GM18511 (cell line): ENCODE measurements around the gene COL4A6.

ENCODE experiments used
- ATAC-seq: cut with Tn5 transposase; IDR thresholded peaks from one replicate; pipeline ENCODE4 v1.9.1; 2021; ENCODE audit warnings: mild to moderate bottlenecking, moderate library complexity; ENCODE audit not compliant: unreplicated experiment

The COL4A6 gene

DNA sequence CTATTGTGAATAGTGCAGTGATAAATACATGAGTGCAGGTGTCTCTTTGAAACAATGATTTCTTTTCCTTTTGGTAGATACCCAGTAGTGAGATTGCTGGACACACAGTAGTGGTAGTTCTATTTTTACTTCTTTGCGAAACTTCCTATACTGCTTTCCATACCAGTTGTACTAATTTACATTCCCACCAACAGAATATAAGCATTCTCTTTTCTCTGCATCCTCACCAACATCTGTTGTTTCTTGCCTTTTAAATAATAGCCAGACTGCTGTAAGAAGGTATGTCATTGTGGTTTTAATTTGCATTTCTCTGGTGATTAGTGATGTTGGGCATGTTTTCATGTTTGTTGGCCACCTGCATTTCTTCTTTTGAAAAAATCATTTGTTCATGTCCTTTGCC, 105.9 kb downstream of the COL4A6 start:
- peak; percentile 72 for ATAC-seq

DNA sequence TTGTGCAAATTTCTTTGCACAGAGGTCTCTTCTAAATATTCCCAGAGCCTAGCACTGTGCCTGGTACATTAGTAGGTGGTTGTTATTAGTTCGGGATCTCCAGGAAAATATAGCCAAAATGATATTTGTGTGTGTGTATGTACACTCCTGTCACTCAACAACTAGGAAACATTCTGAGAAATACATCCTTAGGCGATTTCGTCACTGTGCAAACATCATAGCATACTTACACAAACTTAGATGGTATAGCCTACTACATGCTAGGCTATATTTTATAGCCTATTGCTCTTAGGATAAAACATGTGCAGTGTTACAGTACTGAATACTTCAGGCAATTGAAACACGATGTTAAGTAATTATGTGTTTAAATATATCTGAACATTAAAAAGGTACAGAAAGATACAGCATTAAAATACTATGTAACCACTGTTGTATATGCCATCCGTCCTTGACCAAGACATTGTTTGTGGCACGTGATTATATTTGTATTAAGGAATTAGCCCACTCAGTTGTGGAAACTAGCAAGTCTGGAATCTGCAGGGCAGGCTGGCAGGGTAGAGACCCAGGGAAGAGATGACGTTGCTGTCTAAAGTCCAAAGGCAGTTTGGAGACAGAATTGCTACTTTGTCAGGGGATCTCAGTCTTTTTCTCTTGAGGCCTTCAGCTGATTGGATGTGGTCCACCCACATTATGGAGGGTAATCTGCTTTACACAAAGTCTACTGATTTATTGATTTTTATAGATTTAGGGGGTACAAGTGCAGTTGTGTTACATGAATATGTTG, 106.9 kb downstream of the COL4A6 start:
- ATAC-seq = no peak

DNA sequence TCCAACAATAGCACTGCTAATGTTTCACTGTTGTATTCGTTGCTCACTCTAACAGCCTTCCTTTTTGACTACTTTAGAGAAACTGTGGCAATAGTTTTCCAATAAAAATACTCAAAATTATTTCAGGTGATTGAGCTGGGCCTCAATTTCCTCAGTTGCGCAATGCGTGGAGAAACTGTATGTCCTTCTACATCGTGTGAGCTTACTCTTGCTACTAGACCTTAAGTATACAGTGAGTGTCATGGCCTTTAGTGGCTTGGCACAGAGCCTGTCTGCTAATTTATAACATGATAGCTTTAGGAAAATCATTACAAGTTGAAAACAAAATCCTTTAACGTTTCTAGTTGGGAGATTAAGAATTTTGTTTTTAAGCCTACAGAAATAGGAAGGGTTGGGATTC, 114.5 kb downstream of the COL4A6 start:
- no peak for ATAC-seq

DNA sequence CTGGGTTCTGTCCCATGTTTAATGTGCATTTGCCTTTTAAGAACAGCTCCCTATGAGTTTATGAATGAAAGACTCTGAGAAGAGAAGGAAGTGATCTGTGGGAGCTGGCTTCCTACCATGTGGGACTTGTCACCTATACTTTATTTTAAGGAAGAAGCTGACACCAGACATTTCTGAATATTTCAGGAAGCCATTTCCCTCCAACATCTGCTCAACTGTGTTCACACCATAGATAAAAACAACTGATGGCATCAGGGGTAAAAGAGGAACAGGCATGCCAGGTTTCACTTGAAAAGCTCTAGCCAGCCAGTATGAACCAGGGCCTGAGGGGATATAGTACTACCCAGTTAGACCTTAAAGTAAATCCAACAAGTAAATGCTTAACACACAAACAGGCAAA, 116.0 kb downstream of the COL4A6 start:
- no peak for ATAC-seq

DNA sequence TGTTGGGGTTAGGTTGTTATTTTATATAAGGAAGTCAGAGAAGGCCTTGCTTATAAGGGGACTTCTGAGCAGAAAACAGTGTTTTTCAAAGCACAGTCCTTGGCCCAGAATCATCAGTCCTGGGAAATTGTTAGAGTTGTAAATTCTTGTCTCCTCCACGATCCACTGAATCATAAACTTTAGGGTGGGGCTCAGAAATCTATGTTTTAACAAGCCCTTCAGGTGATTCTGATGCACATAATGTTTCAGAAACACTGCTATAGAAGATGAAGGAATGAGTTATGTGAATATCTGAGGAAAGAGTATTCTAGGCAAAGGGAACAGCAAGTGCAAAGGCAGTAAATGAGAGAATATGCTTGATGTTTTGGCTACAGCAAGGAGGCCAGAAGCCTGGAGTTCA, 121.8 kb downstream of the COL4A6 start:
- no peak for ATAC-seq

DNA sequence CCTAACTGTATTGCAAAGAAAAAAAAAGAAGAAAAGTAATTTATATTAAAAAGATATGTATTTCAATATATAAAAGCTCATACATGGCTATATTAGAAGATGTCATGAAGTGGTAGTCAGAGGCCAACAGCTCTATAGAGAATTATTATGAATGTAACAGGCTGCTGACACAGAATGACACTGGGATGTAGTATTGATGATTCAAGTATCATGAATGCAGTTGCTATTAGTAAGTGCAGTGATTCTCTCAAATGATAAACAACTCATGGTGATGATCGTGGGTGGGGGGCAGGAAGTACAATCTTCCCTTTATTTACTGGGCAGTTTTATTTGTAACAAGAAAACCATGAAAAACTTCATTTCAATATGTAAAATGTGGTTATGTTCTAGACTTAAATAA, 124.6 kb downstream of the COL4A6 start:
- ATAC-seq = no peak

DNA sequence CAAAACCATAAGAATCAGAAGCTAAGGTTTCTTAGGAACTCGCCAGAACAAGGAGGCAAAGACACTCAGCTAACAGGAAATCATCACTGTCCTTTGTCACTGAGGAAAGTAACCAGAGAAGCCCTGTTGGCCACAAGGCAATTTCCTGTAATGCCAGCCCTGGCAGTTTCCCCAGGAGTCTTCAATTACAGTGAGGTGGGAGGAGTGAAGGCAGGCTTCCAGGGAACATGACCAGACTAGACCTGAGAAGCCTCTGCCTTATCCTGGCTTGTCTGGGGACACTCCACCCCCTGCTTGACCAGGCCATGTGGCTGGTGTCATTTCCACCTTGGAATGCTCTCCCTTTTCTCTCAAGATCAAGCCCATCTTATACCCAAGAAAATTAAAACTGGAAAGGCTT, 125.3 kb downstream of the COL4A6 start:
- ATAC-seq = no peak

DNA sequence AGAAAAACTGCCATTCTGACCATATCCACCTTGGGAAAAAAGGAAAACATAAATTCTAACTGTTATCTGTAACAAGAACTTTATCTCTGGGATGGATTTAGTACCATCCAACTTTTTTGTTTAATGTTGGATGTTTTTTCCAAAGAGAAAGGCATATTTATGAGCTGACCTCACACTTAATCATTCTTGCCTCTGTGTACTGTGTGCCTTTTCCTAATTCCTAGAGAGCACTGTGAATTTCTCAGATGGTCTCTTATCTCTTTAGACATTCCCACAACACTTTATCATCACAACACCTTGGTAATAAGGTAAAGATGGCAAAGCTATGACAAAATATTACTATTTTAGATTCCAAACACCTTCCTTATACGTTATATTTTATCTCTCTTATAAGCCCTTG, 126.2 kb downstream of the COL4A6 start:
- ATAC-seq = no peak

DNA sequence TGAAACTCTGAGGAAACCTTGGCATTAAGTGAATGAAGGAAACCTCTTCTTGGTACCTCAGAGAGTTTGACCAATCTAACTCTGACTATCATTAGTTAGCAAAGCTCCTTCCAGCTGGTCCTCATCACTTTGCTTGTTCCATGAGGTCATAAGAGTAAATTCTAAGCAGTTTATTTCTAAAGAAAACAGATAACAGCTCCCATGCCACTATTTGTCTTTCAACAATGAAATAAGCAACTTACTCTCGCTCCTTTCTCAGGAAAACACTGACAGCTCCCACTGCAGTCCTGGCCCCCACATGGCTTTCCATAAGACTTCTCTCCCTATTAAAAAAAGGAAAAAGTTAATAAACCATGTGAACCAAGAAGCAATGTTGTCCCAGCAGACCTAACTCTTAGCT, 127.7 kb downstream of the COL4A6 start:
- ATAC-seq = no peak

DNA sequence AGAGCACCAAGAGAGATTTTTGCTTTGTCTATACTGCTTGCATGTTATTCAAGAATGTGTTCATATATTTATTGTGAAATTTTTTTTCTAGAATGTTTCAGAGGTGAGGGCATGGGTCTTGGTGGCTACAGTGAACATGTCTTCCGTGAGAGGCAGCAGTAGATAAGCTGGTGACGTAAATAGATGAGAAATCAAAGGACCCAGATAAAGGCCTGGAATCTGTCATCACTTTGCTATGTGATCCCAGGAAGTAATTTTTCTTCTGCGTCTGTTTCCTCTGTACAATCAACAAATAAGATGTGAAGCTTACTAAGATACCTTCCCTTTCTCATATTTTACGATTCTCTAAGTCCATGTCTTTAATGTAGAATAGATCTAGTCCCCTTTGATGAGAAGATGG, 129.1 kb downstream of the COL4A6 start:
- no peak for ATAC-seq

DNA sequence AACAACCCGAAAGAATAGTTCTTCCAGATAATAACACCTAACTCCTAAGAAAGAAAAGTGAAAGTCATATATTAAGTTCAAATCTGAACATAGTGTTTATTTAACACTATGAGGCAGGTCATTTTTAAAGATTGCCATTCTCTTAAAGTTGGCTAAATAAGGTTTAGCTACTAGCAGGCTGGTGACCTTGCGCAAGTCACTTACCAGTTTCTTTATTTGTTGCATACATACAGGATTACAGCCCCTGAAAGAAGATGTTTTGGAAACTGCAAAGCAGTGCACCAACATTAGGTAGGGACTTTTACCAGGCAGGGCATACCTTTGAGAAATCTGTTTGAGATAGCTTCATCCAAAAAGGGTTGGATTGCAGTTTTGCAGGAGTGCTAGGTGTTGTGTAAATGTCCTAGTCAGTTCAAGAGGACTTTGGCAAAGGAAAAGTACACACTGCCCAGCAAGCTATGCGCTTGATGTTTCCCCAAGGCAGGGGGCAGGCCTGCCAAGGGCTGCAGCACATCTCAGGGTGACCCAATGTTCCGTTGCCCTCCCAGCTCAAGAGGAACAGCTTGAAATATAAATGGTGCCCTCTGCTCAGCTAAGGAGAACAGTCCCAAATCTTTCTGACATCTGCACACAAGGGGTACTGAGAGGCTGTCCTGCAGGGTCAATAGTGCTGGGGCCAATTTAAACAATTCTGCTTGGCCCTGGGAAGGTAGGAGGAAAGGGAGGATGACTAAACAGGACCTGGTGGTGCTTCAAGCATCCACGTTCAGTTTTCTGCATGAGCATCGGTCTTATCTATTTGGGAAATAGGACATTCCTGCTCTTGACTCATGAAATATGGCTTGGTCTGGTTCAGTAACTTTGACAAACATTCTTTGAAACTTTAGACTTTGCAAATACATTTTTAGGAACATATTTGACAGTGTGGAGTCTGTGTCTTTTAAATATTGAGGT, 130.8 kb downstream of the COL4A6 start:
- no peak for ATAC-seq

DNA sequence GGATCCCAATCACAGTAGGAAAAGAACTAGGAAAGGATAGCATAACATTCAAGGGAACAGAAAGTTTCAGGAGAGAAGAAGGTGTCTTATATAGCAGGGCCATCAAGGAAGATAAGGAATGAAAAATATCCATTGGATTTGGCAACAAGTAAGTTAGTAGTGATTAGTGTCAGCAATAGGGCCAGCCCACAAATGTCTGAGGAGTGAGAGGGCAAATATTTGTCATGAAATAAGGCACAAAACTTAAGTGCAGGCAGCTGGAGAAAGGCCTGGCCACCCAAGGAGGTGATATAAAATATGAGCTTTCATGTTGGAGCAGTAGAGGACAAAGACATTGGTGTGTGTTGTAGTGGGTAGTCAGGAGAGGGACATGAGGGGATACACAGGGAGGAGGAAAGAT, 132.1 kb downstream of the COL4A6 start:
- no peak for ATAC-seq

DNA sequence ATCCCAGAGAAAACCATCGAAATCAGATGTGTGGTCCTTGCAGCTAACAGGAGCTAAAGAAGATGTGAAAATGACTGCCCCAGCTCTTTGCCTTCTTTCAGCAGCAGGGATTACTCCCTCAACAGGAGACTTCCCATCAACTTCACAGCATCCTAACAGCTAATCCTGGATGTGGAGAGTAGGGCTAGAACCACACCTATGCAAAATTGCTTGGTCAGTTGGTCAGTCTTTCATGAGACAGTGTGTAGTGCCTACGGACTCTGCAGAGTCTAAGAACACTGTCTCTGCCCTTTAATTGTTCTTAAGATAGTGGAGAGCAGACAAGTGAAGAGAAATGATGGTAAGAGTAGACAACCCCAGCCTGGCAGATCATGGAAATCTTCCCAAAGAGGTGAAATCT, 133.5 kb downstream of the COL4A6 start:
- no peak for ATAC-seq

DNA sequence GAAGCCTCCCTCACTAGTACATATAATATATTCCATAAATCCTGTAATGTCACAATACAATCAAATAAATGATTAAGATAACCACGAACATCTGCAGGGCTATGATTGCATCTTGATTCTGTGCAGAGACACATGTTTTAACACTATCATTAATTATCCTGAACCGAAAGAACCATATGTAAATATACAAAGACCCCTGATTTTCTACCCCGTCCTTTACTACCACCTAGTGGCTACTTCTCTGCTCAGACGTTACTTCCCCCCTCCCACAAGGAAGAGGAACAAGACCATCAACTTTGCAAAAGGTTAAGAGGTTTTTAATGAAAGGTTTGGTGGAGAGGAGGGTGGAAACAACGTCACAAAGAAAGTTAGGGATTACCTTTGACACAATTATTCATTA, 134.0 kb downstream of the COL4A6 start:
- ATAC-seq = peak; percentile 61

DNA sequence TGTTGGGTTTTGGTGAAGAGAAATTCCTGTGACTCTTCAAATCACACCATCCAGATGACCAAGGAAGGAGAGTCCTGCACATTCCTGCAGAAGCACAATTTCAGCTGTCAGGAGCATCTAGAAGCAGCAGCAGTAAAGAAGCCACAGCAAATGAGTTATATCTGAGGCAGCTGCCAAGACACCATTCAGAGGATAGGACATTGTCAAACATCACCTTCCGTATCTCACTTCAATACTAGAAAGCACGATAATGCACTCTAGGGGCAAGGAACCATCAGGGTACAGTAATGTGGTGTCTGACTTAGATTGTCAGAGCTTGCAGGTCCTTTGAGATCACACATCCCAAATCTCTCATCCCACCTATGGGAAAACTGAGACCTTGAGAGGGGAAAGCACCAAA, 134.5 kb downstream of the COL4A6 start:
- no peak for ATAC-seq

DNA sequence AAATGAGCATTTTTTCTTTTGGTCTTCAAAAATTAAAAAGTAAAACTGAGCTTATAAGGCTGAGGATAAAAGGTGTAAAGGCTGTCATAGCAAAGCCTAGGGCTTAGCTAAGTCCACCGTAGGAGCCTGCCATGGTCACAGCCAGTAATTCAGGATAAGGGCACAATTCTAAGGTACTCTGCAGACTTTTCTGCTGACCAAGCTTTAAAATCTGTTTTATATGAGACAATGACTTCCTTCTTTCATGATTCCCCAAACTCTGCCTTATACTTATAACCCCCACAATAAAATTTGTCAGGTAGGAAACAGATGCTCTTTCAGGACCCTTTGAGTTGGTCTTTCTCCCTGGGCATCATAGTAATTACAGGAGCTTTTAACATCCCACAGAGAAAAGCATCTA, 138.5 kb downstream of the COL4A6 start:
- peak; percentile 8 for ATAC-seq

DNA sequence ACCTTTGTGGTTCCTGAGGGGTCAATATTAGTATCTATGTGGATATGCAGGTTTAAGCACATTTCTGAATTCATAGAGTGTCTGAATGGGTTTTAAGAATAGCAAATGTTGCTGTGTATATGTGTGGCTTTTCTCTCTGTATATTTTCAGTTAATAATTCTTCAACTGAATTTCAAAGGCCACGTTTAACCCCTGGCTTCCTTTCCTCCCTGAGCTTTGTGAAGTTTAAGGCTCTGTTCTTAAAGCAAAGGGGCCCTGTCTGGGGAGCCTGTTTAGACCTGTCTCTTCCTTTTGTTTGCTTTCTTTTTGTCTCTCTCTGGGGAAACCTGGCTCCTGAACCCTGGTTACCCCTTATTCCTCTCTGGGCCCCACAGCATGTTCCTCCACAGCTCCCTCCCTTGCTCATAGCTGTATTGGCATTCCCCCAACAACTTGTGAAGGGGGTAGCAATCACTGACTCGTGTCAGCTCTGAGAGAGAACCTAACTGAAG, 139.1 kb downstream of the COL4A6 start:
- ATAC-seq = peak; percentile 81

DNA sequence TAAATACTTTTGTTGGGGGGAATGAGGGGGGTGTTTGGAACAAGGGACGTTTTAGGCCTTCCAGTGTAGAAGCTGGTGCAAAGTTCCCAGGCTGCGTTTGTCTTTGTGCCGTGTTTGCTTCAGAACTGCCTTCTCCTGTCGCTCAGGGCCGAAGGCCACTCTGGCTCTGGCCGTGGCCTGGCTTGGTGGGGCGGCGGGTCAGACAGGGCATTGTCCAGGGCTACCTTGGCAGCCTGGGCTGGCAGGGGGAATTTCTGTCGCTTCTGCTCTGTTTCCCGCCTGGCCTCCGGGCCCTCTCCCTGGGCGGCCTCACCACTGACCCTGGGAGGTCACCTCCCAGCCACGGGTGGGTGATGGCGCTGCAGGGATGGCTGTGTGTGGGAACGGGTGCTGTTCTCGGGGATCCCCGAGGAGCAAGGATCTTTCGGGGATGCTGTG, 140.0 kb downstream of the COL4A6 start:
- no peak for ATAC-seq

DNA sequence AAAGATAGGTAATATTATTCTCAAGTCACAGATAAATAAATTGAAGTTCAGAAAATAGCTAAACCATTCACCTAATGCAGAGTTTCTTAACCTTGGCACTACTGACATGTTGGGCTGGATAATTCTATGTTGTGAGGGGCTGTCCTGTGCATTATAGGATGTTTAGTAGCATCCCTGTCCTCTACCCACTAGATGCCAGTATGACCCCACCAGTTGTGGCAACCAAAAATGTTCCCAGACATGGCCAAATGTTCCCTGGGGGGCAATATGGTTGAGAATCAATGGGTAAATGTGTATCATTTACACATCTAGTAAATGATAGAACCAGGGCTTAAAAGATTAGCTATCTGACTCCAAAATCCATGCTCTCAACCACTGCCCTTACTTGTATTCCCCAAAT, 140.9 kb downstream of the COL4A6 start:
- no peak for ATAC-seq

DNA sequence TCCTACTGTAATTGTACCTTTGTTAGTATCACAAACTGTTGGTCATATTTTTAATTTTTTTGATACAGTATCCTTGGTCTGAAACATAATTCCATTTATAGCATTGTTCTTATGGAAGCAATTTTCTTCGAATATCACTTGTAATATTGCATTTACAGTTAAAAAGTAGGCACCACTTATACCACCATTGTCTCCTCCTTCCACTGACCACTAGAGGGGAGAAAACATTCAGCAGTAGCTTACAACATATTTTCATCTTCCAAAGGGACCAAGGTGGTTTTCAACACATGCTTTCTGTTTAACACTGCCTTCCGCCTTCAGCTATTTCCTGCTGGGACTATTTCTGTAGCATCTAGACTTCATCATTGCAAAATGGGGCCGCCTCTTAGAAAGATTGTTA, 146.2 kb downstream of the COL4A6 start:
- no peak for ATAC-seq

DNA sequence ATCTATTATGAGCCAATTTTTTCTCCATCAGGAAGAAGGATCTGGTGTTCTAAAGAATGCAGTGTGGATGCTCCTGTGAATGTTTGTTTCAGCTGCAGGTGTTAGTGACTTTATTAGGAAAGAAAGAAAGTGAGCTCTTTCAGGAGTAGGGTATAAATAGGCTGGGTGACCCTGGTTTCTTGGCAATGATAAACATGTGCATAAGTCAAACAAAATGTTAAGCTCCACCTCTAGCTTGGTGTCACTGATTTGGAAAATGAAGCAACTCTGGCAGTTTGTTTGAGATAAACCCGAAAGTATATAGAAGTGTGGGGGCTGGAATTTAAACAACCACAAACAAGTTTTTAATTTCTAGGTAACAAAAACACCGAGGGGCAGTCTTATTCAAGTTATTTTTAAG, 152.3 kb downstream of the COL4A6 start:
- no peak for ATAC-seq

DNA sequence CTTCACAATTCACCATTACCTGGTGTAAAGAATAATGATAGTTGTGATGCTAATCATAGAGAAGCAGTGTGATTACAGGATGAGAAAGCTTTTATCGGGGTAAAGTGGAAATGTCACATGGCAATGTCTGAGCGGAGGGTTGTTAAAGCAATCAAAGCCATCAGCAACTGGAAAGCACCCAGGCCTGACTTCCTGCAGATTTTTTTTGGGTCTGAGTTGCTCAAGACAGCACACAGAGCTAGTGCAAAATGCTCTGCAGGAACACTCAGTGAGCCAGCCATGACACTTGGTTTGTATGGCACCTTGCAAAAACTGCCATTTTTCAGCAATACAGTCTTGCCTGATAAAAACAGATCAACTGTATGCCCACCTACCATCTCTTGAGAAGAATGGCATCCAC, 152.9 kb downstream of the COL4A6 start:
- ATAC-seq = no peak
